Spleen (tissue), 7 donors: Measurements from ENCODE around the gene TCHHL1.

ENCODE experiments used
- POLR2A ChIP-seq, 3 donors: fragments of 450-650 bp; IDR thresholded peaks; one replicate each; pipeline ENCODE4 v1.5.1; 2017; ENCODE audit warnings: antibody characterized with exemption in 3 of 3, mild to moderate bottlenecking in 1 of 3
- POLR2AphosphoS5 ChIP-seq, 3 donors: sonication (generic); formaldehyde crosslinking; IDR thresholded peaks; one replicate each; pipeline ENCODE4 v1.5.1; 2017; ENCODE audit warnings: antibody characterized with exemption in 3 of 3
- TF ChIP-seq, protein P1 (sequence below), 11 experiments: fragments of 200-600 bp in 7 of 11; fragments of 450-650 bp in 4 of 11; sonication (generic) in 4 of 11; IDR thresholded peaks in 8 of 11; conservative IDR thresholded peaks in 3 of 11; 1 replicate in 7 of 11; 2 replicates in 4 of 11; pipeline versions ENCODE4 v1.4.0 to v1.8.0; 2016 to 2021; ENCODE audit warnings: antibody characterized with exemption in 11 of 11, inconsistent platforms in 4 of 11, mild to moderate bottlenecking in 1 of 11
- donor health status: DM: no; HTN: no; CAD: no; lungs with moderate emphysema.
- donor health status: DM: no; HTN: no; CAD: no.
- donor health status: DM: no; HTN: no; CAD: no.

- TF ChIP-seq, protein P1, sequence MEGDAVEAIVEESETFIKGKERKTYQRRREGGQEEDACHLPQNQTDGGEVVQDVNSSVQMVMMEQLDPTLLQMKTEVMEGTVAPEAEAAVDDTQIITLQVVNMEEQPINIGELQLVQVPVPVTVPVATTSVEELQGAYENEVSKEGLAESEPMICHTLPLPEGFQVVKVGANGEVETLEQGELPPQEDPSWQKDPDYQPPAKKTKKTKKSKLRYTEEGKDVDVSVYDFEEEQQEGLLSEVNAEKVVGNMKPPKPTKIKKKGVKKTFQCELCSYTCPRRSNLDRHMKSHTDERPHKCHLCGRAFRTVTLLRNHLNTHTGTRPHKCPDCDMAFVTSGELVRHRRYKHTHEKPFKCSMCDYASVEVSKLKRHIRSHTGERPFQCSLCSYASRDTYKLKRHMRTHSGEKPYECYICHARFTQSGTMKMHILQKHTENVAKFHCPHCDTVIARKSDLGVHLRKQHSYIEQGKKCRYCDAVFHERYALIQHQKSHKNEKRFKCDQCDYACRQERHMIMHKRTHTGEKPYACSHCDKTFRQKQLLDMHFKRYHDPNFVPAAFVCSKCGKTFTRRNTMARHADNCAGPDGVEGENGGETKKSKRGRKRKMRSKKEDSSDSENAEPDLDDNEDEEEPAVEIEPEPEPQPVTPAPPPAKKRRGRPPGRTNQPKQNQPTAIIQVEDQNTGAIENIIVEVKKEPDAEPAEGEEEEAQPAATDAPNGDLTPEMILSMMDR (IDR thresholded peaks at IDR 0.05 in 8 of 11, conservative IDR thresholded peaks at IDR 0.05 in 3 of 11) = no peak
- no peak for TF ChIP-seq POLR2AphosphoS5 (IDR thresholded peaks at IDR 0.05)
- no peak for TF ChIP-seq POLR2A (IDR thresholded peaks at IDR 0.05)
Observed at GRCh38 chr1:152110860-152111514, 22.1 kb upstream of the TCHHL1 start.
